SK-N-SH (cell line): ENCODE results near the gene SH3PXD2A.

Experiments
- EP300 ChIP-seq, 2 experiments: IDR thresholded peaks; 2 replicates each; pipeline versions ENCODE4 v1.4.0 to v1.6.1; 2012; ENCODE audit warnings: borderline replicate concordance in 1 of 2, low read depth in 1 of 2, low read length in 1 of 2
- EZH2phosphoT487 ChIP-seq: fragments of 200-600 bp; sonication (generic); IDR thresholded peaks from 2 replicates; pipeline ENCODE4 v1.6.1; 2017; ENCODE audit warnings: low read depth, mixed run types, mild to moderate bottlenecking, antibody characterized with exemption, moderate library complexity, borderline replicate concordance
- FOXM1 ChIP-seq: IDR thresholded peaks from 2 replicates; pipeline ENCODE4 v1.4.0; 2012; ENCODE audit warnings: low read depth, mild to moderate bottlenecking
- GABPA ChIP-seq: IDR thresholded peaks from 2 replicates; pipeline ENCODE4 v1.4.0; 2012; ENCODE audit warnings: low read depth, mild to moderate bottlenecking
- JUND ChIP-seq: IDR thresholded peaks from 2 replicates; pipeline ENCODE4 v1.4.0; 2012
- NFIC ChIP-seq: IDR thresholded peaks from 2 replicates; pipeline ENCODE4 v1.4.0; 2012; ENCODE audit warnings: borderline replicate concordance
- POLR2AphosphoS5 ChIP-seq: IDR thresholded peaks from 2 replicates; pipeline ENCODE4 v1.6.1; 2012; ENCODE audit warnings: low read depth, low read length
- RAD21 ChIP-seq: IDR thresholded peaks from 2 replicates; pipeline ENCODE4 v1.6.1; 2012; ENCODE audit warnings: mild to moderate bottlenecking, low read length
- RCOR1 ChIP-seq: fragments of 150-350 bp; IDR thresholded peaks from 2 replicates; pipeline ENCODE4 v1.6.1; 2017; ENCODE audit warnings: antibody characterized with exemption, low read length
- TAF1 ChIP-seq: IDR thresholded peaks from 2 replicates; pipeline ENCODE4 v1.6.1; 2012; ENCODE audit warnings: low read depth, mild to moderate bottlenecking, low read length, moderate library complexity, borderline replicate concordance
- TCF12 ChIP-seq: IDR thresholded peaks from 2 replicates; pipeline ENCODE4 v1.4.0; 2012
- YY1 ChIP-seq: IDR thresholded peaks from 2 replicates; pipeline ENCODE4 v1.4.0; 2012; ENCODE audit warnings: low read depth, mild to moderate bottlenecking
- TF ChIP-seq, protein P1 (sequence below): fragments of 200-600 bp; sonication (generic); IDR thresholded peaks from 2 replicates; pipeline ENCODE4 v1.6.1; 2017; ENCODE audit warnings: antibody characterized with exemption, mild to moderate bottlenecking, moderate library complexity
- TF ChIP-seq, protein P2 (sequence below): IDR thresholded peaks from 2 replicates; pipeline ENCODE4 v1.4.0; 2012; ENCODE audit warnings: low read depth, borderline replicate concordance

DNA sequence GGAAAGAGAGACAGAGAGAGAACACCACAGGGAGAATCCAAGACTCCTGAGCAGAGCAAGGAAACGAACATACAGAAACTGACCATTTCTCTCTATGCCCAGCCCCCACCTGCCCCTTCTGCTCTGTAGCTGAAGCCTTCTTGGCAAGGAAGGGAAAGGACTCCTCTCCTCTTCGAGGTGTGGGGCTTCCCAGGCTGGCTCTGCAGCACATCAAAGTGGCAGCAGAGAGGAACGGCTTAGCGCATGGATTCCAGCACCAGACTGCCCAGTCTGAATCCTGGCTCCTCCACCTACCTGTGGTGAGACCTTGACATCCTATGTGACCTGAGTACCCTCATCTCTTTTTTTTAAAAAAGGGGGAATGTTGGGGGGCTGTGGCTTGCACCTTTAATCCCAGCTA lies 69.4 kb downstream of the SH3PXD2A start:
- TF ChIP-seq EZH2phosphoT487 (no peak), POLR2AphosphoS5 (no peak), TAF1 (no peak), RCOR1 (no peak), JUND (no peak), NFIC (no peak), FOXM1 (no peak), EP300 (IDR thresholded peaks at IDR 0.05; ENCODE audit: borderline replicate concordance in 1 of 2, low read depth in 1 of 2, low read length in 1 of 2) (no peak), RAD21 (no peak), YY1 (no peak), TCF12 (no peak), GABPA (no peak)
- TF ChIP-seq, protein P1, sequence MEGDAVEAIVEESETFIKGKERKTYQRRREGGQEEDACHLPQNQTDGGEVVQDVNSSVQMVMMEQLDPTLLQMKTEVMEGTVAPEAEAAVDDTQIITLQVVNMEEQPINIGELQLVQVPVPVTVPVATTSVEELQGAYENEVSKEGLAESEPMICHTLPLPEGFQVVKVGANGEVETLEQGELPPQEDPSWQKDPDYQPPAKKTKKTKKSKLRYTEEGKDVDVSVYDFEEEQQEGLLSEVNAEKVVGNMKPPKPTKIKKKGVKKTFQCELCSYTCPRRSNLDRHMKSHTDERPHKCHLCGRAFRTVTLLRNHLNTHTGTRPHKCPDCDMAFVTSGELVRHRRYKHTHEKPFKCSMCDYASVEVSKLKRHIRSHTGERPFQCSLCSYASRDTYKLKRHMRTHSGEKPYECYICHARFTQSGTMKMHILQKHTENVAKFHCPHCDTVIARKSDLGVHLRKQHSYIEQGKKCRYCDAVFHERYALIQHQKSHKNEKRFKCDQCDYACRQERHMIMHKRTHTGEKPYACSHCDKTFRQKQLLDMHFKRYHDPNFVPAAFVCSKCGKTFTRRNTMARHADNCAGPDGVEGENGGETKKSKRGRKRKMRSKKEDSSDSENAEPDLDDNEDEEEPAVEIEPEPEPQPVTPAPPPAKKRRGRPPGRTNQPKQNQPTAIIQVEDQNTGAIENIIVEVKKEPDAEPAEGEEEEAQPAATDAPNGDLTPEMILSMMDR = no peak
- TF ChIP-seq, protein P2, sequence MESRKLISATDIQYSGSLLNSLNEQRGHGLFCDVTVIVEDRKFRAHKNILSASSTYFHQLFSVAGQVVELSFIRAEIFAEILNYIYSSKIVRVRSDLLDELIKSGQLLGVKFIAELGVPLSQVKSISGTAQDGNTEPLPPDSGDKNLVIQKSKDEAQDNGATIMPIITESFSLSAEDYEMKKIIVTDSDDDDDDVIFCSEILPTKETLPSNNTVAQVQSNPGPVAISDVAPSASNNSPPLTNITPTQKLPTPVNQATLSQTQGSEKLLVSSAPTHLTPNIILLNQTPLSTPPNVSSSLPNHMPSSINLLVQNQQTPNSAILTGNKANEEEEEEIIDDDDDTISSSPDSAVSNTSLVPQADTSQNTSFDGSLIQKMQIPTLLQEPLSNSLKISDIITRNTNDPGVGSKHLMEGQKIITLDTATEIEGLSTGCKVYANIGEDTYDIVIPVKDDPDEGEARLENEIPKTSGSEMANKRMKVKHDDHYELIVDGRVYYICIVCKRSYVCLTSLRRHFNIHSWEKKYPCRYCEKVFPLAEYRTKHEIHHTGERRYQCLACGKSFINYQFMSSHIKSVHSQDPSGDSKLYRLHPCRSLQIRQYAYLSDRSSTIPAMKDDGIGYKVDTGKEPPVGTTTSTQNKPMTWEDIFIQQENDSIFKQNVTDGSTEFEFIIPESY = no peak
